H1 (cell line): ENCODE results near the gene NHEJ1. TPM values are rescaled to one million over a fixed set of nuclear protein-coding genes. Genes with fewer than 3 reads are reported as not detected.

Source experiments
- CBX5 ChIP-seq: fragments of 300-800, 300-1000 bp; sonication (generic); IDR thresholded peaks from 2 replicates; pipeline ENCODE4 v1.7.1; 2016; ENCODE audit warnings: antibody characterized with exemption, low read length, low read depth
- CHD7 ChIP-seq: fragments of 300-600 bp; sonication (generic); IDR thresholded peaks from 2 replicates; pipeline ENCODE4 v1.7.1; 2012; ENCODE audit warnings: low read length, moderate library complexity, mild to moderate bottlenecking, inconsistent platforms; ENCODE audit not compliant: insufficient replicate concordance
- SIN3A ChIP-seq, 2 experiments: IDR thresholded peaks in 1 of 2; conservative IDR thresholded peaks in 1 of 2; 2 replicates each; pipeline ENCODE4 v1.6.1; 2011 to 2012; ENCODE audit warnings: low read length in 2 of 2, improper control_type of control experiment in 1 of 2, low read depth in 1 of 2, mild to moderate bottlenecking in 1 of 2
- SP1 ChIP-seq: IDR thresholded peaks from 2 replicates; pipeline ENCODE4 v1.6.1; 2011; ENCODE audit warnings: low read depth, low read length
- polyA plus RNA-seq, 7 experiments: library from polyadenylated mRNA; depleted of rRNA in 3 of 7; stranded (reverse) in 5 of 7; unstranded in 2 of 7; fragments of >200 nt in 5 of 7; fragments of 200-250 nt in 2 of 7; gene quantifications; 1 replicate in 5 of 7; 2 replicates in 1 of 7; 4 replicates in 1 of 7; pipeline versions ENCODE4 v1.2.1 to v1.2.3, GENCODE V29; 2011 to 2013; ENCODE audit warnings: missing spikeins in 2 of 7, mixed read lengths in 2 of 7
- total RNA-seq: library from RNA; stranded (reverse); fragmentation: NEBNext Ultra II Directional; extraction: Animal tissue kit (Norgen Biotek cat#: 25700); gene quantifications from 2 replicates; pipeline ENCODE4 v1.2.1, GENCODE V29; 2021

The NHEJ1 gene
- total and polyA plus RNA-seq, 2 of the 8 experiments (the other 6 are each of a cell fraction or from before 2014, with no cell fraction given): 22.7 to 24.1 TPM

- TF ChIP-seq CHD7: no peak
- no peak for TF ChIP-seq SIN3A (conservative IDR thresholded peaks at IDR 0.05 in 1 of 2, IDR thresholded peaks at IDR 0.05 in 1 of 2; ENCODE audit: low read depth in 1 of 2, low read length in 2 of 2)
- TF ChIP-seq CBX5: no peak
- TF ChIP-seq SP1: no peak
Measured at GRCh38 chr2:219168932-219169331, 8.3 kb upstream of the NHEJ1 start (continued).
